H7 (cell line): ENCODE measurements around the gene C19orf73. TPM values are rescaled to one million over a fixed set of nuclear protein-coding genes. Genes with fewer than 3 reads are reported as not detected.
"Not testable (repeated sequence)": the region's sequence is repeated elsewhere in the genome, so short reads cannot be mapped to it uniquely, and the experiment has no call there.

Experiments
- DNase-seq: peaks from one replicate; pipeline ENCODE4 v3.0.0; 2012
- H3K27me3 ChIP-seq: 2 replicates; pipeline ENCODE4 v1.6.0; 2011; ENCODE audit warnings: mild to moderate bottlenecking, low read length; ENCODE audit not compliant: control insufficient read depth, insufficient read depth
- H3K36me3 ChIP-seq: replicated peaks from 2 replicates; pipeline ENCODE4 v1.5.1; 2011; ENCODE audit warnings: low read length; ENCODE audit not compliant: control insufficient read depth, insufficient read depth
- H3K4me3 ChIP-seq: 2 replicates; pipeline ENCODE4 v1.5.1; 2011; ENCODE audit warnings: low read depth, mild to moderate bottlenecking, control low read depth, low read length, moderate library complexity; ENCODE audit not compliant: insufficient read depth
- total RNA-seq: library from RNA; depleted of rRNA; stranded (reverse); fragments of >200 nt; shearing (Covaris generic); gene quantifications from 2 replicates; pipeline ENCODE4 v1.2.3, GENCODE V29; 2014

C19orf73 gene
- total RNA-seq, 1 experiment from 2014 or later: 1.4 TPM

GRCh38 chr19:49135686-49136085, 16.7 kb upstream of the C19orf73 start:
- Histone ChIP-seq H3K4me3 (no peak overlapping the region), H3K27me3 (peaks cover 12% of the 10 kb centered on the region; the same call in 1 of the 2 replicates)

GRCh38 chr19:49133621-49134454, 14.9 kb upstream of the C19orf73 start:
- Histone ChIP-seq H3K36me3 (peaks cover 1% of the 10 kb centered on the region), H3K27me3 (peaks cover 20% of the 10 kb centered on the region; the same call in 1 of the 2 replicates), H3K4me3 (peak overlapping the region; percentile 47)
- DNase-seq: peak; percentile 95

More at GRCh38 chr19:49135686-49136085, 16.7 kb upstream of the C19orf73 start:
- peaks cover 1% of the 10 kb centered on the region for H3K36me3 ChIP-seq
- no peak for DNase-seq

GRCh38 chr19:49132974-49133609, 14.1 kb upstream of the C19orf73 start:
- Histone ChIP-seq H3K36me3 (peaks cover 1% of the 10 kb centered on the region), H3K4me3 (peak overlapping the region; percentile 47), H3K27me3 (peaks cover 20% of the 10 kb centered on the region; the same call in 1 of the 2 replicates)
- peak; percentile 92 for DNase-seq

GRCh38 chr19:49130325-49130724, 11.4 kb upstream of the C19orf73 start:
- no peak overlapping the region for H3K4me3 ChIP-seq
- H3K36me3 ChIP-seq: no peaks in the 10 kb centered on the region; the same call in 1 of the 2 replicates
- DNase-seq: peak; percentile 23
- peaks cover 24% of the 10 kb centered on the region; the same call in 1 of the 2 replicates for H3K27me3 ChIP-seq

- DNase-seq: peak; percentile 89
- H3K4me3 ChIP-seq: peak overlapping the region; percentile 48
- no peaks in the 10 kb centered on the region; the same call in 1 of the 2 replicates for H3K36me3 ChIP-seq
- H3K27me3 ChIP-seq: peaks cover 27% of the 10 kb centered on the region; the same call in 1 of the 2 replicates
Measured at GRCh38 chr19:49129238-49129583, 10.3 kb upstream of the C19orf73 start.

GRCh38 chr19:49128545-49129237, 9.7 kb upstream of the C19orf73 start:
- Histone ChIP-seq H3K27me3 (peaks cover 26% of the 10 kb centered on the region; the same call in 1 of the 2 replicates), H3K36me3 (no peaks in the 10 kb centered on the region; the same call in 1 of the 2 replicates), H3K4me3 (peak overlapping the region; percentile 48)
- DNase-seq: no peak

- DNase-seq: peak; percentile 99
- Histone ChIP-seq H3K4me3 (peak overlapping the region; percentile 50), H3K27me3 (peaks cover 25% of the 10 kb centered on the region; the same call in 1 of the 2 replicates), H3K36me3 (no peaks in the 10 kb centered on the region; the same call in 1 of the 2 replicates)
Measured at GRCh38 chr19:49127674-49128544, 9.0 kb upstream of the C19orf73 start.

- not testable (repeated sequence) for H3K4me3 ChIP-seq, H3K36me3 ChIP-seq, DNase-seq
- H3K27me3 ChIP-seq: peaks cover 27% of the 10 kb centered on the region; the same call in 1 of the 2 replicates
Measured at GRCh38 chr19:49127225-49127624, 8.3 kb upstream of the C19orf73 start.

- DNase-seq: no peak
- H3K27me3 ChIP-seq: peaks cover 30% of the 10 kb centered on the region; the same call in 1 of the 2 replicates
- no peaks in the 10 kb centered on the region; the same call in 1 of the 2 replicates for H3K36me3 ChIP-seq
- H3K4me3 ChIP-seq: no peak overlapping the region
Measured at GRCh38 chr19:49126575-49126974, 7.6 kb upstream of the C19orf73 start.

GRCh38 chr19:49125025-49125731, 6.2 kb upstream of the C19orf73 start:
- peak; percentile 88 for DNase-seq
- Histone ChIP-seq H3K4me3 (peak overlapping the region; percentile 16; the same call in 1 of the 2 replicates), H3K36me3 (no peaks in the 10 kb centered on the region; the same call in 1 of the 2 replicates), H3K27me3 (peaks cover 40% of the 10 kb centered on the region)

- DNase-seq, H3K36me3 ChIP-seq, H3K4me3 ChIP-seq: not testable (repeated sequence)
- H3K27me3 ChIP-seq: peaks cover 39% of the 10 kb centered on the region
Measured at GRCh38 chr19:49123285-49123684, 4.3 kb upstream of the C19orf73 start.

GRCh38 chr19:49121841-49122240, 2.9 kb upstream of the C19orf73 start:
- not testable (repeated sequence) for H3K4me3 ChIP-seq, DNase-seq, H3K36me3 ChIP-seq
- H3K27me3 ChIP-seq: peaks cover 37% of the 10 kb centered on the region

- no peaks in the 10 kb centered on the region for H3K36me3 ChIP-seq
- peak; percentile 23 for DNase-seq
- peaks cover 34% of the 10 kb centered on the region for H3K27me3 ChIP-seq
- no peak overlapping the region for H3K4me3 ChIP-seq
Measured at GRCh38 chr19:49120868-49121267, 1.9 kb upstream of the C19orf73 start.
